ENCODE results near the gene PCCA.

- TF ChIP-seq CTCF (conservative IDR thresholded peaks at IDR 0.05) (no peak), ZFX (IDR thresholded peaks at IDR 0.05) (no peak)
Observed at GRCh38 chr13:100336795-100337516, 248.1 kb downstream of the PCCA start.
